Activated naive CD4-positive, alpha-beta T cell treated with Interleukin-2 at 50 U/mL for 16 hours (primary cell): Measurements from ENCODE around the gene SLC6A6.

Source experiments
- DNase-seq: peaks from one replicate; pipeline ENCODE4 v3.0.0-alpha.2; 2020

SLC6A6 gene

GRCh38 chr3:14373753-14374376 lies 28.5 kb upstream of the SLC6A6 start:
- DNase-seq: no peak

GRCh38 chr3:14374444-14374883 lies 27.9 kb upstream of the SLC6A6 start:
- DNase-seq: no peak

GRCh38 chr3:14375192-14375591 lies 27.2 kb upstream of the SLC6A6 start:
- no peak for DNase-seq

GRCh38 chr3:14376348-14377043 lies 25.9 kb upstream of the SLC6A6 start:
- DNase-seq: no peak

GRCh38 chr3:14377044-14377837 lies 25.2 kb upstream of the SLC6A6 start:
- DNase-seq: no peak

GRCh38 chr3:14377838-14378169 lies 24.6 kb upstream of the SLC6A6 start:
- DNase-seq: peak; percentile 21

GRCh38 chr3:14378415-14378814 lies 24.0 kb upstream of the SLC6A6 start:
- DNase-seq: no peak

GRCh38 chr3:14379843-14380242 lies 22.6 kb upstream of the SLC6A6 start:
- DNase-seq: no peak

GRCh38 chr3:14386254-14386653 lies 16.2 kb upstream of the SLC6A6 start:
- no peak for DNase-seq

- no peak for DNase-seq
Observed at GRCh38 chr3:14388201-14388600, 14.2 kb upstream of the SLC6A6 start.

GRCh38 chr3:14389166-14389606 lies 13.2 kb upstream of the SLC6A6 start:
- DNase-seq: no peak

- DNase-seq: no peak
Observed at GRCh38 chr3:14389716-14390115, 12.7 kb upstream of the SLC6A6 start.

GRCh38 chr3:14391033-14391432 lies 11.4 kb upstream of the SLC6A6 start:
- no peak for DNase-seq

- DNase-seq: no peak
Observed at GRCh38 chr3:14392231-14392630, 10.2 kb upstream of the SLC6A6 start.

GRCh38 chr3:14392803-14393319 lies 9.5 kb upstream of the SLC6A6 start:
- DNase-seq: no peak

GRCh38 chr3:14393440-14394106 lies 8.8 kb upstream of the SLC6A6 start:
- no peak for DNase-seq

- no peak for DNase-seq
Observed at GRCh38 chr3:14396031-14396692, 6.2 kb upstream of the SLC6A6 start.

- no peak for DNase-seq
Observed at GRCh38 chr3:14397046-14397445, 5.4 kb upstream of the SLC6A6 start.

- no peak for DNase-seq
Observed at GRCh38 chr3:14397531-14397930, 4.9 kb upstream of the SLC6A6 start.

GRCh38 chr3:14397940-14398796 lies 4.2 kb upstream of the SLC6A6 start:
- DNase-seq: no peak

- DNase-seq: no peak
Observed at GRCh38 chr3:14398797-14399106, 3.7 kb upstream of the SLC6A6 start.
